Omental fat pad (tissue), 4 donors: ENCODE results near the gene ITGB1. TPM values are rescaled to one million over a fixed set of nuclear protein-coding genes. Genes with fewer than 3 reads are reported as not detected.

ENCODE experiments used
- ATAC-seq: fragments of 150-250 bp; one replicate; pipeline ENCODE4 v1.9.1; 2016; ENCODE audit warnings: mild to moderate bottlenecking, moderate library complexity; ENCODE audit not compliant: low FRiP score
- DNase-seq: peaks from one replicate; pipeline ENCODE4 v3.0.0-alpha.2; 2019; ENCODE audit warnings: low spot score
- CTCF ChIP-seq, 3 donors: fragments of 450-650 bp; IDR thresholded peaks; one replicate each; pipeline ENCODE4 v1.5.1; 2016 to 2017; ENCODE audit warnings: antibody characterized with exemption in 3 of 3, mild to moderate bottlenecking in 3 of 3, moderate library complexity in 2 of 3
- total RNA-seq, 4 donors: library from RNA; depleted of rRNA; stranded (reverse); fragments of >200 nt; gene quantifications; one replicate each; pipeline ENCODE4 v1.1.0, GENCODE V29; 2016

The ITGB1 gene
- total RNA-seq, 4 donors from 2014 or later: 527 to 873 (median 677) TPM

- TF ChIP-seq CTCF (IDR thresholded peaks at IDR 0.05): no peak
- DNase-seq (no peak), ATAC-seq (no peak)
Observed at GRCh38 chr10:32959006-32959920, 1.2 kb upstream of the ITGB1 start.

- peak; percentile 13 for ATAC-seq
- no peak for DNase-seq
- no peak for TF ChIP-seq CTCF (IDR thresholded peaks at IDR 0.05)
Observed at GRCh38 chr10:32957341-32958084, 517 bp downstream of the ITGB1 start.

- ATAC-seq: no peak
- no peak for TF ChIP-seq CTCF (IDR thresholded peaks at IDR 0.05)
Observed at GRCh38 chr10:32956365-32957197, 1.4 kb downstream of the ITGB1 start.

GRCh38 chr10:32955790-32956189 is 2.2 kb downstream of the ITGB1 start:
- no peak for TF ChIP-seq CTCF (IDR thresholded peaks at IDR 0.05)
- no peak for DNase-seq
- no peak for ATAC-seq

More at GRCh38 chr10:32956365-32957197, 1.4 kb downstream of the ITGB1 start:
- DNase-seq: no peak

GRCh38 chr10:32955299-32955772 is 2.7 kb downstream of the ITGB1 start:
- DNase-seq (no peak), ATAC-seq (no peak)
- TF ChIP-seq CTCF (IDR thresholded peaks at IDR 0.05): no peak

GRCh38 chr10:32954545-32955298 is 3.3 kb downstream of the ITGB1 start:
- ATAC-seq: no peak
- no peak for DNase-seq
- TF ChIP-seq CTCF (IDR thresholded peaks at IDR 0.05): no peak
